Chondrocyte (in vitro differentiated cells): ENCODE measurements around the gene KIF3C. TPM values are rescaled to one million over a fixed set of nuclear protein-coding genes. Genes with fewer than 3 reads are reported as not detected.

ENCODE experiments used
- DNase-seq: peaks from one replicate; pipeline ENCODE4 v3.0.0; 2021; ENCODE audit warnings: mixed read lengths, low spot score
- H3K27ac Mint-ChIP-seq: one replicate; pipeline ENCODE4 v1.8.0; 2021; ENCODE audit warnings: mild to moderate bottlenecking, moderate library complexity, mixed read lengths; ENCODE audit not compliant: unreplicated experiment
- H3K27me3 Mint-ChIP-seq: 2 replicates; pipeline ENCODE4 v1.8.0; 2021; ENCODE audit warnings: low read depth, mixed read lengths
- H3K36me3 Mint-ChIP-seq: 2 replicates; pipeline ENCODE4 v1.8.0; 2021; ENCODE audit warnings: low read depth, mixed read lengths
- H3K4me1 Mint-ChIP-seq: 2 replicates; pipeline ENCODE4 v1.8.0; 2021; ENCODE audit warnings: low read depth, mild to moderate bottlenecking, mixed read lengths
- H3K4me3 Mint-ChIP-seq: one replicate; pipeline ENCODE4 v1.8.0; 2021; ENCODE audit warnings: mild to moderate bottlenecking, moderate library complexity, mixed read lengths; ENCODE audit not compliant: unreplicated experiment
- H3K9me3 Mint-ChIP-seq: 2 replicates; pipeline ENCODE4 v1.8.0; 2021; ENCODE audit warnings: low read depth, mixed read lengths
- CTCF ChIP-seq: fragments of 200-600 bp; sonication (generic); IDR thresholded peaks from 2 replicates; pipeline ENCODE4 v1.5.0; 2021; ENCODE audit warnings: antibody characterized with exemption, mild to moderate bottlenecking, moderate library complexity
- total RNA-seq: library from RNA; stranded (reverse); gene quantifications from 3 replicates; pipeline ENCODE4 v1.2.1, GENCODE V29; 2021

KIF3C gene
- total RNA-seq, 1 donor from 2014 or later = 37.3 TPM

- peak overlapping the region; percentile 34 for H3K27ac Mint-ChIP-seq
- H3K9me3 Mint-ChIP-seq = no peaks in the 10 kb centered on the region
- H3K27me3 Mint-ChIP-seq = no peaks in the 10 kb centered on the region
- DNase-seq = no peak
- H3K4me3 Mint-ChIP-seq = no peak overlapping the region
- no peaks in the 10 kb centered on the region for H3K4me1 Mint-ChIP-seq
- no peaks in the 10 kb centered on the region for H3K36me3 Mint-ChIP-seq
- TF ChIP-seq CTCF = peak; percentile 96
These were observed 31.2 kb downstream of the KIF3C start for GRCh38 chr2:25951071-25951547.

- no peak for DNase-seq
- Mint-ChIP-seq H3K27me3 (no peaks in the 10 kb centered on the region), H3K4me3 (no peak overlapping the region), H3K9me3 (no peaks in the 10 kb centered on the region), H3K4me1 (no peaks in the 10 kb centered on the region), H3K27ac (no peak overlapping the region), H3K36me3 (no peaks in the 10 kb centered on the region)
- no peak for TF ChIP-seq CTCF
These were observed 33.9 kb downstream of the KIF3C start for GRCh38 chr2:25948437-25948836.

- Mint-ChIP-seq H3K4me1 (peaks cover 7% of the 10 kb centered on the region), H3K4me3 (no peak overlapping the region), H3K36me3 (peaks cover 12% of the 10 kb centered on the region), H3K27ac (no peak overlapping the region), H3K9me3 (no peaks in the 10 kb centered on the region), H3K27me3 (no peaks in the 10 kb centered on the region)
- no peak for TF ChIP-seq CTCF
- no peak for DNase-seq
These were observed 41.3 kb downstream of the KIF3C start for GRCh38 chr2:25941042-25941441.

GRCh38 chr2:25939257-25939668 lies 43.0 kb downstream of the KIF3C start:
- Mint-ChIP-seq H3K27me3 (no peaks in the 10 kb centered on the region), H3K4me1 (peaks cover 7% of the 10 kb centered on the region), H3K9me3 (no peaks in the 10 kb centered on the region), H3K4me3 (no peak overlapping the region), H3K27ac (no peak overlapping the region), H3K36me3 (peaks cover 12% of the 10 kb centered on the region)
- DNase-seq = no peak
- no peak for TF ChIP-seq CTCF

- Mint-ChIP-seq H3K27me3 (no peaks in the 10 kb centered on the region), H3K9me3 (no peaks in the 10 kb centered on the region), H3K36me3 (peaks cover 15% of the 10 kb centered on the region), H3K4me3 (no peak overlapping the region), H3K27ac (no peak overlapping the region), H3K4me1 (peaks cover 7% of the 10 kb centered on the region)
- no peak for DNase-seq
- no peak for TF ChIP-seq CTCF
These were observed 44.0 kb downstream of the KIF3C start for GRCh38 chr2:25938345-25938744.
